EH (cell line): ENCODE data around the gene LAMP5.

Experiments
- DNase-seq: peaks from one replicate; pipeline ENCODE4 v3.0.0-alpha.2; 2015; ENCODE audit warnings: low read depth

LAMP5 gene, protein sequence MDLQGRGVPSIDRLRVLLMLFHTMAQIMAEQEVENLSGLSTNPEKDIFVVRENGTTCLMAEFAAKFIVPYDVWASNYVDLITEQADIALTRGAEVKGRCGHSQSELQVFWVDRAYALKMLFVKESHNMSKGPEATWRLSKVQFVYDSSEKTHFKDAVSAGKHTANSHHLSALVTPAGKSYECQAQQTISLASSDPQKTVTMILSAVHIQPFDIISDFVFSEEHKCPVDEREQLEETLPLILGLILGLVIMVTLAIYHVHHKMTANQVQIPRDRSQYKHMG

DNA sequence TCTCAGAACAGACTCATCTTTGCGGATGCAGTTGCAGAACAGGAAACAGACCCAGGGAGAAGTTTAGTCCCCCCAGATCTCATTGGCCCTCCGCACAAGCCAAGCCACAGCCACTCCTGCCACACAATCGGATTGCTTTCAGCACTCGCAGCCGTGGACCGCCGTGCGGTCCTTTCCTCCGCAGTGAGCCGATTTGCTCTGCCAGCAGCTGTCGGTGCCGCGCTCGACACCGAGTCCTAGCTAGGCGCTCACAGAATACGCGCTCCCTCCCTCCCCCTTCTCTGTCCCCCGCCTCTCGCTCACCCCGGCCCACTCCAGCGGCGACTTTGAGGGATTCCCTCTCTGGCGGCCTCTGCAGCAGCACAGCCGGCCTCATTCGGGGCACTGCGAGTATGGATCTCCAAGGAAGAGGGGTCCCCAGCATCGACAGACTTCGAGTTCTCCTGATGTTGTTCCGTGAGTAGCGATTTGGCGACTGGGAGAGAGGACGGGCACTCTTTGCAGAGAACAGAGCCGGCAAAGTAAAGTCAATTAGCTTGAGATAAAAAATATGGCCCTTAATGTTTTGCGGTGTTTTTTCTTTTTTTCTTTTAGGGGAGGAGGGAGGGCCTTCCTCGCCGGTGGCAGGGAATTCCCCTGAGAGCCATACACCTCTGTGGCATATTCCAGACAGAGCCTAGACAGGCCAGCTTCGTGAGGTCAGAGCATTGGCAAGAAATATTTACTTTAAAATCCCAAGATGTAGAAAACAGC lies at the start of gene LAMP5:
LAMP5 (plus strand) TSS at position 130 of the 753 bp plus-strand sequence; CDS start at position 393, 263 bp downstream.
- peak; percentile 31 for DNase-seq

DNA sequence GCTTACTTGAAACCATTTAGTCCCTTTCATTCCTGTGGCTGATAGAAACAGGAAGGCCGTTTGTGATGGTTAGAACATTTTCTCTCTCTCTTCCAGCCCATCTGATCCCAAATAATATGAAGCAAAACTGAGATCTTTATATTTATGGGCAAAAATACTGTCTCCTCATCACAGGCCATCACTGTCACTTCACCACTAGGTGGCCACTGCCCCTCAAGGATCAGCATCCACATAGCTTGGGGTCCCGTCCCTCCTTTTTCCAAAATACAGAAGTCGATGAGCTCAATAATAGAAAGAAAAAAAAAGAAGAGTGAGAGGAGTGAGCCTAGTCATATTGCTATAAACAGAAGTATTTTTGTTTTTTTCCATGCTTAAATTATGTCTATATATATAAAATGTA lies 46.4 kb upstream of the LAMP5 start:
- no peak for DNase-seq

DNA sequence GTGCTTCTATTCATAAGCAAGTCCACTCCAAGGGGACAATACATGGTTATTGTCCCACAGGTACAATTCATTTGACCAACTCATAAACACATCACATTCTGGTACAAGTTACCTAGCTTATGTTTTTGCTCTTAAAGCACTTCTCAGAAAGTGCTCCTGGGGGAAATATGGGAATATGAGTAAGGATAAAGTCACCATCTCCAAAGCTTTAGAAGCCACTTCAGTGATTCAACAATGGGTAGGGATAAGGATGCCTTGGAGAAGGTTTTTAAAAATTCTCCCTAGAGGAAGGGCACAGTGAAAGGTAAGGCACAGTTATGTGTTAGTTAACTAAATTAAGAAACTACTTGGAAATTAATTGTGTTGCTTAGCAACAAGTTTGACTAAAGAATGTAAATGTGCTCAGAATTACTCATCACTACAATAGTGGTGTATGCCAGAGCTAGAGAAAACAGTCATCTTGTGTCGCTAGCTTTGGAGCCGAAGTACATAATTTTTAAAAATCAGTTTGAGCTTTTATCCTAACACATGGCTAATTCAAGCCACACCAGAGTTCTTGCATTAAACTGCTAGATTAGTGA lies 39.5 kb upstream of the LAMP5 start:
- peak; percentile 45 for DNase-seq

DNA sequence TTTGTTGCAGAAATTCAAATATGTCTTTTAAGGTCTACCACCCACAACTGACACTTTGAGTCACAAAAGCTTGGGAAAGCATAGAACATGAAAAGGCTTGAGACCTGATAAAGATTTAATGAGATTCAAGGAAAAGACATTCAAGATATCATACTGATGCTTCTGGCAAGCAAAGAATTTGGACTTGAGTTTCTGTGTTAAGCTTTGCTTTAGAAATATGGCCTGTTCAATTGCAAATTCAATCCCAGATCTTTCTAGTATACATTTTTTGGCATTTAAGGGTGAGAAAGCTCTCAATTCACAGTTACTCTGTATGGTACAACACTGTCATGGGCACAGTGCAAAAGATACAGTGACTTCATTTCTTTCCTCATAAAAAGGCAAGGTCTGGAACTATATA lies 38.9 kb upstream of the LAMP5 start:
- DNase-seq, result no peak

DNA sequence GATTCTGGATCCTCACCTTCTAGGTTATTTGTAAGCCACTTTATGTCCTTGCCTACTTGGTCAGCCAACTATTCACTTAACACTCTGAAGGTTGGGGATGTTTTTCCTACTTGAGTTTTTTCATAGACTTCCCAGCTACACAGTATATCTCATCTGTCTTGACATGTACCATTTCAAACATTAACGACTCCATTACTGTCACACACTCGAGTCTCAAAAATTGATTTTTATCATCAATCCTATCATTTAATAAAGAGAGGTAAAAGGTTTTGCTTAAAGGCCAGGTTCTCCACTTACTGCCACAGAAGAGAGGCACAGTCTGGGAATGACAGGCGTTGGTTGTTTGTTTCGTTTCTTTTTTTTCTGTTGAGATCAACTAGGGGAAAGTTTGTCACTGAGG lies 38.2 kb upstream of the LAMP5 start:
- DNase-seq, result no peak

DNA sequence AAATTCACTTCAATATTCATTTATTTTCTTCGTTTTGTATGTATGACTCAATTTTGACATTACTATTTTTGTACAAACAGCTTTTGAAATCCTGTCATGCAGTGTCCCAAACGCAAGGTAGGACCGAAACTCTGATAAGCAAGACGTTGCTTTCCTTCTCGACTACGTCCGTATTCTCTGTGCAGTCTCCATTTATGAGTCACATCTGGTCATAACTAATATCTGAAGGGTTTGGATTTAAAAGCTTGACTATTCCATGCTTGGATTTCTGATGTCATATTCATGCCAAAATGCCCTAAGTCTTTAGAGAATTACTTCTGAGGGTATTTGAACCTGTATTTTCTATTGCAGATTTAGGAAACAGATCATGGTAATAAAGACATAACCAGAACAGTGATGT lies 37.8 kb upstream of the LAMP5 start:
- no peak for DNase-seq

DNA sequence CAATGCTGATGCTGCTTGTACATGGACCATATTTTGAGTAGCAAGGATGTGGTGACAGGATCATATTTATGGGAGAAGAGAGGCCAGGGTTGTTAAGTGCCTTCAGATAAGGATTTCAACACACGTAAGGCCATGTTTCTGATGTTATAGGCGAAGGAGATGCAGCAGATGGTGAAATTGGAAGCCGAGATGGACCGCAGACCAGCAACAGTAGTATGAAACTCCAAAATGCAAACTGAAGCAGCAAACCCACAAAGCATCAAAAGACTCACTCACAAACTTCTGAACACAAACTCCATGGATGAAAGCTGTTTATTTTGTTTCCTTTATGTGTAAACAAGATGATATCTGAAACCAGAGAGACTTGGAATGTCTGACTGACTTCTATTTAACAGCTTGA lies 35.6 kb upstream of the LAMP5 start:
- no peak for DNase-seq

DNA sequence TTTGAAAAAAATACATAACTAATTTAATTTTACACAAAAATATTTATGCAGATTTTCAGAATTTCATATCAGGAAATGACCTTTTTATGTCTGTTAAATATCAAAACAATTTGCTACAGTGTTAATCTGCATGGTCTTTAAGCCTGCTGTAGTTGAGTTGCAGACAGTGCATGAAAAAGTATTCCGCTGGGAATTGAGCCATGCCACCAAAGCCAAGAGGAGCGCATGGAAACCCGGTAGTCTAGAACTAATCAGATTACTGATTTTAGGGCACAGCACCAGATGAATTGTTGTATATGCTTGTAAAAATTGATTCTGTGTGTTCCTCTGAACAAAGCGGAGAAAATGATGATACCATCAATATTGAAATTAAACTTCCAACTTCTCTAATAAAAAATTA lies 34.3 kb upstream of the LAMP5 start:
- DNase-seq, result no peak

DNA sequence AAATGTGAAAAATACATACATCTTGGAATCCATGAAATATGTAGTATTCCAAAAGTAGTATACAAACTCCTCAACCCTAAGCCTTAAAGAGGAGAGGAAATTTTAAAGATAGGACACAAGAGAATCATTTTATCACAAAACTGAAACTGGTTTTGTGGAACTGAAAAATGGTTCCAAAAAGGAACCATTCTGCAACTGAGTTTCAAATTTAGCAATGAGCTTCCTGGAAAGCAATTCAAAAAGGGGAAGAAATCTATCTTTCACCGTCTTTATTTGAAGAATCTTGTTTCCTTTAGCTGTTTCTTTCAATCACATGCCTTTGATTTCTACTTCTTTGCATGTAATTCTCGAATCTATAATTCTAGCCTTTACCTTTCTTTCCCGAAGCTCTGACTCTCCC lies 32.2 kb upstream of the LAMP5 start:
- no peak for DNase-seq

DNA sequence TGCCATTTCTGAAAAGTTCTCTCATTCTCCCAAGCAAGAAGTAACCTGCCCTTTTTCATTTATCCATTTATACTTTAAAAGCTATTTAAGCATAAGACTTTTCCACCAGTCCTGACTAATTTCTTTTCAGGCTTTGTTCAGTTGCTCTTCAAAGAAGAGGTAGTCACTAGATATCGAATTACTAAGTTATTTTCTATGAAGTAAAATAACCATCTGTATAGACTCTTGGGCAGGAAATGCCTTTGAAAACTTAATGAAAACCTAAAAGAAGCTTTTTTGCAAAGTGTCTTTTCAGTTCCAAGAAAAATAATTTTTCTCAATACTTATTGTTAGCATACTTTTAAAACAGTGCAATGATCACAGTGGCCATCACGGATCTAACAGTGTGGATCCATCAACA lies 31.3 kb upstream of the LAMP5 start:
- no peak for DNase-seq

DNA sequence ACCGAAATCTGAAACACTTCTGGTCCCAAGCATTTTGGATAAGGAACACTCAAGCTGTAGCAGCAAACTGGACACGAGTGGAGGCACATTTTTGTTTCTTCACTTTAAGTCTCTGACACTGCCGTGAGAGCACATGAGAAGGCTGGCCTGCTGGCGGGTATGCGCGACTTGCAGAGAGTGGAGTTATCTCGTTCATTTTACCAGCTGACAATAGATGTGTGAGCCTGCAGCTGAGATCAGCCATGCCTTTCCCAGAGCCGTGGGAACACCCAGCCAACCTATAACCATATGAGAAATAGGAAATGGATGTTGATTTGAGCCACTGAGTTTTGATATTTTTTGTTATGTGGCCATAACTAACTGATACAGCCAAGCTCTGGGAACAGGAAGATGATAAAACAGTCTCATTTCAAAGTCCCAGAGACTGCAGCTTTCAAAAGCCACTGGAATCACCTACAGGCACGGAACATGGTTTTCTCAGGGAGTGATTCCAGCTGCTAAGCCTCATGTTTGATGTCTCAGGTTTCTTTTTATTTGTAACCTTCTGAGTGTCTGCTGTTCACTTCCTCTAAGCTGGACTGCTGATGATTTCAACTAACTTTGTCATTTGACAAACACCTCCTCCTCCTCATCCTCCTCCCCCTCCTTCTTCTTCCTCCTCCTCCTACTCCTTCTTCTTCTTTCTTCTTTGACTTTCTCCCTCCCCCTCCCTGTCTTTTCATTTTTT lies 28.6 kb upstream of the LAMP5 start:
- no peak for DNase-seq

DNA sequence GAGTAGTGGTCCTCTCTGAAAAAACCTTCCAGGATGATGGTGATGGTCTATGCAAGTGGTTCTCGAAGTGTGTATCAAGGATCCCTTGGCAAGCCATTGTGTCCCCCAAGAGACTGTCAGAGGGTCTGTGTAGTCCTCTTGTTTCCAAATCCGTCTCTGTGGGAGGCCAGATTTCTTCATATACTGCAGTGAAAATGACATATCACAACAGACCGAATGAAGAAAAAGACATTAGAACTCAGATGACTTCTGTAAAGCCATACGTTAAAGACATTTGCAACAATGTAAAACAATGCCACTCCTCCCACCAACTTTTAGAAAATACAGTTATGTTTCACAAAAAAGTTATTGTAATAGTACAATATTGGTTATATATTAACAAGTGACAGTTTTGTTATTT lies 27.2 kb upstream of the LAMP5 start:
- no peak for DNase-seq

DNA sequence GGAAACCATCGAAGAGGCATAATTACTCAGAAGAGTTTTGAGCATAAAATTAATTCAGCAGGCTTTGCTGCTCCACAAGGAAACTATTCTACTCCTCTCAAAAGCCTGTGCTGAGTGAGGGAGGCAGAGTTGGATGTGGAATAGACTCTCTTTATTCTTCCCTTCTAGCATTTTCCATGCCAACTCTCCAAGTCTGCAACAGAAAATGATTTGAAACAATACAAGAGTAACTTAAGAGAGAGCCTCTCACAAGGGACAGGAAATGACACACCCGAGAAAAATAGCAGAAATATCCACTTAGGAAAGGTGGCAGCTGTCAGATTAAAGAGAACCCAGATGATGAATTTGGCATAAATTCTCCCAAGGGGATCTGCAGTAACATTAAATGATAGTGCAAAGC lies 26.3 kb upstream of the LAMP5 start:
- DNase-seq, result no peak

DNA sequence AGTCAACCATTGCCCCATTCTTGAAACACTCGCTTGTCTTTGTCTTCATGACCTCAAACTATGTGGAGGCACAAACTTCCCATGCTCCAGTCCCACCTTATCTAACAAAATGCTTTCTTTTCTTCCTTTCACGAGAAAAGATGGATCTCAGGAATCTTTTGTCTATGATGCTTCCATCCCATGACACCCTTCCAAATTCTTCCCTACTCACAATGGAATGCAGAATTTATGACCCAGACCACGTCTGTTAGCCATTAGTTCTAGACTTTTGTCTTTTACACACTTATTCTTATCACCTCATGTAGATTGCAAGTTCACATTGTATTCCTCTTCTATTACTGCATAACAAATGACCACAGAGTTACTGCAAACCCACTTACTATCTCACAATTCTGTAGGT lies 24.2 kb upstream of the LAMP5 start:
- DNase-seq, result peak; percentile 48

DNA sequence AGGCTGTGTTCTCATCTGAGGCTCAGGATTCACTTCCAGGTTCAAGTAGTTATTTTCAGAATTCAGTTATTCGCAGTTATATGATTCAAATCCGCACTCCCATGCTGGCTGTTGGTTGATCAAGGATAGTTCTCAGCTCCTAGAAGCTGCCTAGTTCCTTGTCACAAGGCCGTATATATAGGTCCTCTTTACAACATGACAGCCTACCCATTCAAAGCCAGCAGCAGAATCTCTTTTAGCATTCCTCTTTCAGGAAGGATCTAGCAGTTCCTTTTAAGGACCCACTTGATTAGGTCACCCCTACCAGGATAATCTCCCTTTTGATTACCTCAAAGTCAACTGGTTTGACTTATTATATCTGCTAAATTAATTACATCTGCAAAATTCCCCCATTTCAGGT lies 23.8 kb upstream of the LAMP5 start:
- DNase-seq, result no peak

DNA sequence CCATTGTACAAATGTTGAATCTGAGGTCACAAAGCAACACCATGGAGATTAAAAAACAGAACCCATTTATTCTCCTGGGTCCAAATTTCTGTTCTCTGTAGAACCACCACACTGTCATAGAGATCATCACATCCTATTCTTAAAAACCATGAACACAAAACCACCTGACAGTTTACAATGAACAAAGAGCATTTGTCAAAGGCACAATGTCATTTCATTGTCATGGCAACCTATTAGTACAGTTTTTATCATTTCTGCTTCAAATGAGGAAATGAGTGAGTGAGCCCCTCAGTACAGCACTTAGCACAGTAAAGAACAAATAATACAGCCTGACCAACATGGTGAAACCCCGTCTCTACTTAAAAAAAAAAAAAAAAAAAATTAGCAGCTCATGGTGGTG lies 23.1 kb upstream of the LAMP5 start:
- no peak for DNase-seq

DNA sequence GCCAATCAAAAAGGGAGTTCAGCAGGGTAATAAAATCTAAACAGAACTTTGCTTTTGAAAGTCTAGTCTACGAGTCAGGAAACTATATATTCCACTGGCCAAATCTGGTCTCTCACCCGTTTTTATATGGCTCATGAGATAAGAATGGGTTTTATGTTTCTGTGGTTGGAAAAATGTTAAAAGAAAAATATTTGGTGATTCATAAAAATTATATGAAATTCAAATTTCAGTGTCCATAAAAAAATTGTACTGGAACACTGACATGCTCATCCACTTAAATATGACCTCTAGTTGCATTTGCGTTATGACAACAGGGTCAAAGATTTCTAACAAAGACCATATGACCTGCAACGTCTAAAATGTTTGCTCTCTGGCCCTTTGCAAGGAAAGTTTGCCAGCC lies 22.3 kb upstream of the LAMP5 start:
- peak; percentile 28 for DNase-seq

DNA sequence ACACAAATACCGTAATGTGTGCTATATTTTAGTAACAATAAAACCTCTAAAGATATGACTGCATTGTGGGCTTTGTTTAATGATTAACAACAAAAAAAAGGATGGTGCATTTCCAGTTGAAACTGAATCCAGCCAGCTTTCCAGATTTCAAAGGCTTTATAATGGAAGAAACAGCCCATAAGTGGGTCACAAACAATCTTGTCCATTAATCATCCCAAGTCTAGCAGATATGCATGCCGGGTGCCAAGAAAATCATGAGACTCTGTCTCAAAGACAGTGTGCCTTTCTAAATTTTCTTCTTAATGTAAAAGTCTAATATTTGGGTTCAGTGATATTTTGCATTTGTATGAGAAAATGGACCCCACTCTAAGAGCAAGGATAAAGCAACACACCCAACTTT lies 20.6 kb upstream of the LAMP5 start:
- no peak for DNase-seq

DNA sequence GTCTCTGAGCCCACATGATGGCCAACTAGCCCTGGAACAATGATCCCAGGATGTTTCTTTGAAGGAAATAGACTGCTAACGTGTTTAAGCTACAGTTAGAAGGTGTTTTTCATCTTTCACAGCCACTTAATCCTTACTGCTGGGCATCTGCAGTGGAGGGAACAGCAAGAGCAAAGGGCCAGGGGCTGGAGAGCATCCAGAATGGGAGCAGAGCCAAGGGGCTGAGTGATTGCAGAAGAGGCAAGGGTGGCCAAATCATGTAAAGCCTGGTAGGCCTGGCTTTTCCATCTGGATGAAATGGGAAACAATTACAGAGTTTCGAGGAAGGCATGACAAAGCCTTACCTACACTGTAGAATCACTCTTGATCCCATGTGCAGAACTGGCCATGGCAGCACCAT lies 18.7 kb upstream of the LAMP5 start:
- DNase-seq, result no peak

DNA sequence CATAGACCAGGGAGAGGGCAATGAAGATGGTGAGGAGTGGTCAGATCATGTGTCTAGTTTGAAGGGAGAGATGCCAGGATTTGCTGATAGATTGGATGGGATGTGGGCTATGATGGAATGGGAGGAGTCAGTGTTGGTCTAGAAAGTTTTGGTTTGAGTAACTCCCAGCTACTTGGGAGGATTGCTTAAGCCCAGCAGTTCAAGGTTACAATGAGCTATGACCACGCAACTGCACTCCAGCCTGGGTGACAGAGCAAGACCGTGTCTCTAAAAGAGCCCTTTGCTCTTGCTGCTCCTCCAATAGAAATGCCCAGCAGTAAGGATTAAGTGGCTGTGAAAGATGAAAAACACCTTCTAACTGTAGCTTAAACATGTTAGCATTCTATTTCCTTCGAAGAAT lies 18.2 kb upstream of the LAMP5 start:
- DNase-seq, result no peak

DNA sequence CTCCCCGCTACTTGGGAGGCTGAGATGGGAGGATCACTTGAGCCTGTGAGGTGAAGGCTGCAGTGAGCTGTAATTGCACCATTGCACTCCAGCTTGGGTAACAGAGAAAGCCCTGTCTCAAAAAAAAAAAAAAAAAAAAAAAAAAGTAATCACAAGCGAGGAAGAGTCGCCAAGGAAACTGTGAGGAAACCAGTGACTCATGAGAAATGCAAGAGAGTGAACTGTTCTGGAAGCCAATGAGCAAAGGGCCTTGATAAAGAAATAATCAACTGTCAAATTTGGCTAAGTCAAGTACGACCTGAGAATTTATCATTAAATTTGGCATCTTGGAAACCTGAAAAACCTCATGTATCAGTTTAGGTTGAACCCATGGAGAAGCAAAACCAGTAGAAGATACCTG lies 16.1 kb upstream of the LAMP5 start:
- DNase-seq, result peak; percentile 40

DNA sequence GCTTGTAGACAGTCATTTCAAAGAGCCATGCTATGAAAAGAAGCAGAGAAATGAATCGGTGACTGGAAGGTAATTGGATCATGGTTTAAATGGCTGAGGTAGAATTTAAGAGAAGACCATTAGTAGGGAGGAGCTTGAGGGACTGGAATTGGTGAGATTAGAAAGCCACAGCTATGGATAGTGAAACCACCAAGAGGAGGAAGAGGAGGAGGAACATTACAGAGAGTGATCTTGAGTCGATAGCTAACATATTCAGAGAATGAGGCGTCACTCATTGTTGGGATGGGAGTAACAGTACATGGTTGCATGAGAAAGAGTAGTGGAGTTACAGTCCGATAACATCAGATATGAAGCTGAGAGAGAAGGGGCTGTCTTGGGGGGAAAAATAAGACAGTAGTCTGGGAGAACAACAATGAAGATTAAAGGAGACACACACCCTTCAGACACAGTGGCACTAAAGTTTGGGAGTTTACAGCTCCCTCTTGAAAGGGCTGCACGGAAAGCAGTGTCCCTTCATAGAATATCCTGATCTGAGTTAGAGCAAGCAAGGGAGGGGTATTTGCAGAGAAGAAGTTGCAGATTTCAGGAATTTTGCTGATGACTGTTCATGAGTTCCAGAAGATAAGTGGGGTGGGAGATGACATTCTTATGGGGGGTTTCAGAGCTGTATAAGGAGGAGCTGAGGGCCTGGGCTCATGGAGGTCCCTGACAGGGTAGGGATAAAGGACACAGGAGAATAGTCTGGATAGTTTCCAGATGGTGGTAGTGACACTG lies 15.1 kb upstream of the LAMP5 start:
- DNase-seq, result no peak
